ENCODE results near the gene CNOT2. TPM values are rescaled to one million over a fixed set of nuclear protein-coding genes. Genes with fewer than 3 reads are reported as not detected.

CNOT2 gene
- total RNA-seq, 2 experiments from 2014 or later = 121 to 123 TPM

GRCh38 chr12:70403826-70404225, 160.6 kb downstream of the CNOT2 start:
- no peak overlapping the region for H3K4me3 ChIP-seq (ENCODE audit: low read depth, low read length, poor library complexity, severe bottlenecking)
- H3K4me1 ChIP-seq (ENCODE audit: insufficient read depth, low read length, poor library complexity, severe bottlenecking) = no peaks in the 10 kb centered on the region
- H3K4me2 ChIP-seq (ENCODE audit: low read length) = no peak overlapping the region
- no peaks in the 10 kb centered on the region for H4K20me1 ChIP-seq (ENCODE audit: insufficient read depth, low read length)
- BruUV-seq (replicated peaks) = no TSS peak
- POLR2A ChIA-PET = interaction anchor here (0.7 kb wide), 1 partner anchor 498 kb away, joined by 3 read pairs; no protein-coding TSS in a partner anchor
- peaks cover 25% of the 10 kb centered on the region for H3K36me3 ChIP-seq (ENCODE audit: insufficient read depth, low read length)
- no peak overlapping the region for H2AFZ ChIP-seq (ENCODE audit: low read length)
- H3K9me3 ChIP-seq (ENCODE audit: low read length) = no peaks in the 10 kb centered on the region
- intact Hi-C loops (cut with micrococcal nuclease; ENCODE audit: unreplicated experiment) = no loop called here
- no peaks in the 10 kb centered on the region for H3K79me2 ChIP-seq (ENCODE audit: insufficient read depth, low read depth, low read length)
- DNase-seq (ENCODE audit: low spot score) = no peak
- TF ChIP-seq CTCF (conservative IDR thresholded peaks at IDR 0.05; ENCODE audit: low read length) = no peak
- H3K27ac ChIP-seq (ENCODE audit: low read depth, low read length, poor library complexity, severe bottlenecking) = no peak overlapping the region
- CTCF ChIA-PET (ENCODE audit: unreplicated experiment) = no interaction called here
- H3K9me2 ChIP-seq (ENCODE audit: insufficient read depth, low read length) = no peaks in the 10 kb centered on the region

Other genes with a start within 250 kb of the CNOT2 start
- gene KCNMB4, start 122.9 kb downstream of the CNOT2 start, total RNA-seq (2014; rRNA removed; shearing (Covaris generic)) = 3.0 and 5.8 TPM in 2 replicates
- gene KCNMB4, start 122.9 kb downstream of the CNOT2 start, total RNA-seq (2022) = 7.6 and 8.7 TPM in 2 replicates

Data from OCI-LY7 (cell line).